HepG2 (cell line): ENCODE measurements around the gene MITF. TPM values are rescaled to one million over a fixed set of nuclear protein-coding genes. Genes with fewer than 3 reads are reported as not detected.

Experiments
- ATAC-seq: fragments of 200-7000 bp; cut with Tn5 transposase; 3 replicates; pipeline ENCODE4 v1.9.1; 2020; ENCODE audit warnings: mild to moderate bottlenecking, moderate library complexity
- BruUV-seq: library from RNA; stranded (reverse); fragments of 400-500 nt; replicated peaks from 2 replicates; lab custom pipeline; 2021; lab: Mats Ljungman, UMichigan
- CTCF ChIA-PET: fragments of 300-600 bp; formaldehyde crosslinking; extraction: SDS; loops from one replicate; lab custom pipeline; 2021; ENCODE audit warnings: low total read pairs, inconsistent platforms, low intra/inter-chr PET ratio; lab: Yijun Ruan, JAX
- POLR2A ChIA-PET: fragments of 350-600 bp; sonication (Branson Sonifier 250); formaldehyde crosslinking; loops from one replicate; lab custom pipeline; 2020; ENCODE audit warnings: antibody characterized with exemption, inconsistent platforms; lab: Yijun Ruan, JAX
- DNase-seq: peaks from one replicate; pipeline ENCODE4 v3.0.0-alpha.2; 2015; ENCODE audit warnings: low spot score
- FAIRE-seq: peaks from 3 replicates; lab custom pipeline; 2011; peaks lifted over from hg19 to GRCh38; lab: Jason Lieb, UNC
- H2AFZ ChIP-seq: one replicate; pipeline ENCODE4 v1.6.1; 2011; ENCODE audit warnings: low read length, inconsistent platforms
- H3K27ac ChIP-seq: fragments of 300-600 bp; 3 replicates; pipeline ENCODE4 v1.8.0; 2011; ENCODE audit warnings: mixed run types, mild to moderate bottlenecking, mixed read lengths, low read length, inconsistent platforms; ENCODE audit not compliant: insufficient read depth; ENCODE audit errors: extremely low read length
- H3K27me3 ChIP-seq, 2 experiments: fragments of 200-600 bp in 1 of 2; 2 replicates in 1 of 2; 3 replicates in 1 of 2; pipeline versions ENCODE4 v1.6.0 to v1.8.0; 2011; ENCODE audit warnings: low read length in 2 of 2, mild to moderate bottlenecking in 2 of 2, moderate library complexity in 2 of 2, inconsistent platforms in 1 of 2; ENCODE audit not compliant: insufficient read depth in 2 of 2, control insufficient read depth in 1 of 2
- H3K36me3 ChIP-seq, 2 experiments: fragments of 200-600 bp in 1 of 2; replicated peaks in 1 of 2; 2 replicates in 1 of 2; 3 replicates in 1 of 2; pipeline versions ENCODE4 v1.5.1 to v1.8.0; 2011; ENCODE audit warnings: low read length in 2 of 2, inconsistent platforms in 1 of 2; ENCODE audit not compliant: insufficient read depth in 2 of 2, control insufficient read depth in 1 of 2
- H3K4me1 ChIP-seq: 2 replicates; pipeline ENCODE4 v1.5.1; 2012; ENCODE audit warnings: low read length, inconsistent platforms; ENCODE audit not compliant: insufficient read depth
- H3K4me2 ChIP-seq: 2 replicates; pipeline ENCODE4 v1.6.0; 2011; ENCODE audit warnings: low read depth, low read length, inconsistent platforms
- H3K4me3 ChIP-seq, 3 experiments: fragments of 200-600 bp in 1 of 3; sonication (generic), shearing (Covaris generic) in 1 of 3; replicated peaks in 1 of 3; 2 replicates each; pipeline ENCODE4 v1.5.1; 2011 to 2016; ENCODE audit warnings: low read length in 3 of 3, inconsistent platforms in 2 of 3, low read depth in 2 of 3, mild to moderate bottlenecking in 2 of 3, control low read depth in 1 of 3, mixed read lengths in 1 of 3; ENCODE audit not compliant: insufficient read depth in 1 of 3
- H3K79me2 ChIP-seq: one replicate; pipeline ENCODE4 v1.6.1; 2011; ENCODE audit warnings: low read length, inconsistent platforms; ENCODE audit not compliant: insufficient read depth
- H3K9ac ChIP-seq: 2 replicates; pipeline ENCODE4 v1.6.0; 2011; ENCODE audit warnings: mild to moderate bottlenecking, low read depth, low read length, inconsistent platforms; ENCODE audit not compliant: insufficient read depth
- H3K9me3 ChIP-seq: 2 replicates; pipeline ENCODE4 v1.5.1; 2012; ENCODE audit warnings: mild to moderate bottlenecking, low read length
- H4K20me1 ChIP-seq: 2 replicates; pipeline ENCODE4 v1.6.0; 2011; ENCODE audit warnings: inconsistent platforms, mild to moderate bottlenecking, low read length, moderate library complexity; ENCODE audit not compliant: insufficient read depth
- IRF2 ChIP-seq: IDR thresholded peaks from 2 replicates; pipeline ENCODE4 v1.6.1; 2018; ENCODE audit warnings: missing genetic modification reagents, missing compliant biosample characterization
- JUN ChIP-seq: sonication (generic); formaldehyde crosslinking; IDR thresholded peaks from 2 replicates; pipeline ENCODE4 v1.4.0; 2020; ENCODE audit warnings: mild to moderate bottlenecking, missing genetic modification reagents
- JUNB ChIP-seq: sonication (generic); formaldehyde crosslinking; IDR thresholded peaks from 2 replicates; pipeline ENCODE4 v1.8.0; 2022; ENCODE audit warnings: missing genetic modification reagents, mild to moderate bottlenecking, borderline replicate concordance
- KLF9 ChIP-seq: IDR thresholded peaks from 2 replicates; pipeline ENCODE4 v1.6.1; 2016; ENCODE audit warnings: low read depth
- MBNL3 ChIP-seq: fragments of 250-450 bp; sonication (Bioruptor Pico); conservative IDR thresholded peaks from 2 replicates; pipeline ENCODE4 v1.8.0; 2022; ENCODE audit warnings: mild to moderate bottlenecking, inconsistent platforms
- SALL1 ChIP-seq: sonication (generic); formaldehyde crosslinking; IDR thresholded peaks from 2 replicates; pipeline ENCODE4 v1.8.0; 2022; ENCODE audit warnings: mild to moderate bottlenecking, missing genetic modification reagents
- ZBTB20 ChIP-seq: sonication (generic); formaldehyde crosslinking; IDR thresholded peaks from 2 replicates; pipeline ENCODE4 v1.8.1; 2023; ENCODE audit warnings: missing genetic modification reagents, low read depth, mild to moderate bottlenecking, borderline replicate concordance
- ZMYM3 ChIP-seq: sonication (generic); formaldehyde crosslinking; IDR thresholded peaks from 2 replicates; pipeline ENCODE4 v1.5.1; 2020; ENCODE audit warnings: mild to moderate bottlenecking, missing genetic modification reagents
- ZMYM4 ChIP-seq: sonication (generic); formaldehyde crosslinking; IDR thresholded peaks from 2 replicates; pipeline ENCODE4 v1.8.1; 2023; ENCODE audit warnings: mild to moderate bottlenecking, missing genetic modification reagents
- ZNF777 ChIP-seq: sonication (generic); formaldehyde crosslinking; IDR thresholded peaks from 2 replicates; pipeline ENCODE4 v1.4.0; 2020; ENCODE audit warnings: missing genetic modification reagents
- ZSCAN30 ChIP-seq: sonication (generic); formaldehyde crosslinking; IDR thresholded peaks from 2 replicates; pipeline ENCODE4 v1.5.0; 2020; ENCODE audit warnings: mild to moderate bottlenecking, missing genetic modification reagents
- WGBS: methylation state at CpG from one replicate; pipeline ENCODE4 v1.1.6; 2017; ENCODE audit warnings: low lambda C conversion rate; 5-methylcytosine and 5-hydroxymethylcytosine counted together
- in situ Hi-C: cut with HindIII; loops from 2 replicates; pipeline ENCODE4 v1.10.0; 2017; ENCODE audit warnings: low pct_unique_long_range_greater_than_20kb; ENCODE audit not compliant: extremely low pct_ligation_motif_present
- intact Hi-C: fragments of 100-400 bp; cut with micrococcal nuclease; formaldehyde crosslinking; loops from one replicate; pipeline ENCODE4 v1.10.0; 2022; ENCODE audit not compliant: unreplicated experiment
- polyA plus RNA-seq, 8 experiments: library from polyadenylated mRNA; depleted of rRNA in 3 of 8; stranded (reverse) in 7 of 8; unstranded in 1 of 8; fragments of >200 nt; fragmentation: Illumina TruSeq in 4 of 8; extraction: Trizol in 4 of 8; gene quantifications; 2 replicates each; pipeline versions ENCODE4 v1.2.1 to v1.2.3, GENCODE V29; 2011 to 2016; ENCODE audit warnings: low read depth in 4 of 8, missing spikeins in 1 of 8, mixed read lengths in 1 of 8; ENCODE audit not compliant: insufficient read depth in 1 of 8
- total RNA-seq, 5 experiments: library from RNA; depleted of rRNA; stranded (reverse); fragments of >200 nt; fragmentation: Illumina TruSeq; extraction: Trizol; gene quantifications; 2 replicates each; pipeline ENCODE4 v1.2.3, GENCODE V29; 2016; ENCODE audit warnings: low read depth in 1 of 5
- TF ChIP-seq, protein P1 (sequence below): sonication (generic); formaldehyde crosslinking; IDR thresholded peaks from 2 replicates; pipeline ENCODE4 v1.5.0; 2020; ENCODE audit warnings: mild to moderate bottlenecking, missing genetic modification reagents
- TF ChIP-seq, protein P2 (sequence below): sonication (generic); formaldehyde crosslinking; IDR thresholded peaks from 2 replicates; pipeline ENCODE4 v1.8.1; 2023; ENCODE audit warnings: mild to moderate bottlenecking, missing genetic modification reagents, borderline replicate concordance

MITF gene
- total and polyA plus RNA-seq, 2 of the 13 experiments (the other 11 are each of a cell fraction or from before 2014, with no cell fraction given) = 0.12 to 0.38 TPM

DNA sequence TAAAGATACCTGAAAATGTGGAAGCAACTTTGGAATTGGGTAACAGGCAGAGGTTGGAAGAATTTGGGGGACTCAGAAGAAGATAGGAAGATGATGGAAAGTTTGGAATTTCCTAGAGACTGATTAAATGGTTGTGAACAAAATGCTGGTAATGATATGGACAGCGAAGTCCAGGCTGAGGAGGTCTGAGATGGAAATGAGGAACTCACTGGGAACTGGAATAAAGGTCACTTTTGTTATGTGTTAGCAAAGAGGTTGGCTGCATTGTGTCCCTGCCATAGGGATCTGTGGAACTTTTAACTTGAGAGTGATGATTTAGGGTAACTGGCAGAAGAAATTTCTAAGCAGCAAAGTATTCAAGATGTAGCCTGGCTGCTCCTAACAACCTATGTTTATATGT is 13.0 kb downstream of the MITF start:
- FAIRE-seq (no peak), DNase-seq (no peak), ATAC-seq (no peak)
- in situ Hi-C loops = no loop called here
- H3K27ac ChIP-seq = no peak overlapping the region
- 0% methylated on average over 1 of the region's 1 CpG for WGBS
- no peaks in the 10 kb centered on the region for H3K36me3 ChIP-seq
- H4K20me1 ChIP-seq = no peaks in the 10 kb centered on the region
- H3K9ac ChIP-seq = no peak overlapping the region
- H3K79me2 ChIP-seq = no peaks in the 10 kb centered on the region
- H3K4me3 ChIP-seq = no peak overlapping the region
- H3K4me2 ChIP-seq = no peak overlapping the region
- H3K9me3 ChIP-seq = no peaks in the 10 kb centered on the region
- intact Hi-C loops = no loop called here
- POLR2A ChIA-PET = no interaction called here
- H3K27me3 ChIP-seq = no peaks in the 10 kb centered on the region
- no peaks in the 10 kb centered on the region for H3K4me1 ChIP-seq
- CTCF ChIA-PET = no interaction called here
- TF ChIP-seq, protein P1, sequence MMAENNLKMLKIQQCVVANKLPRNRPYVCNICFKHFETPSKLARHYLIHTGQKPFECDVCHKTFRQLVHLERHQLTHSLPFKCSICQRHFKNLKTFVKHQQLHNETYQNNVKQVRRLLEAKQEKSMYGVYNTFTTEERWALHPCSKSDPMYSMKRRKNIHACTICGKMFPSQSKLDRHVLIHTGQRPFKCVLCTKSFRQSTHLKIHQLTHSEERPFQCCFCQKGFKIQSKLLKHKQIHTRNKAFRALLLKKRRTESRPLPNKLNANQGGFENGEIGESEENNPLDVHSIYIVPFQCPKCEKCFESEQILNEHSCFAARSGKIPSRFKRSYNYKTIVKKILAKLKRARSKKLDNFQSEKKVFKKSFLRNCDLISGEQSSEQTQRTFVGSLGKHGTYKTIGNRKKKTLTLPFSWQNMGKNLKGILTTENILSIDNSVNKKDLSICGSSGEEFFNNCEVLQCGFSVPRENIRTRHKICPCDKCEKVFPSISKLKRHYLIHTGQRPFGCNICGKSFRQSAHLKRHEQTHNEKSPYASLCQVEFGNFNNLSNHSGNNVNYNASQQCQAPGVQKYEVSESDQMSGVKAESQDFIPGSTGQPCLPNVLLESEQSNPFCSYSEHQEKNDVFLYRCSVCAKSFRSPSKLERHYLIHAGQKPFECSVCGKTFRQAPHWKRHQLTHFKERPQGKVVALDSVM = no peak
- TF ChIP-seq, protein P2, sequence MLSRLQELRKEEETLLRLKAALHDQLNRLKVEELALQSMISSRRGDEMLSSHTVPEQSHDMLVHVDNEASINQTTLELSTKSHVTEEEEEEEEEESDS (CRISPR knock-in tag) = no peak
- TF ChIP-seq ZMYM4 (CRISPR knock-in tag) (no peak), SALL1 (CRISPR knock-in tag) (no peak), ZNF777 (no peak), ZBTB20 (no peak), JUNB (no peak), ZSCAN30 (CRISPR knock-in tag) (no peak), KLF9 (no peak), IRF2 (CRISPR knock-in tag) (no peak), MBNL3 (CRISPR knock-in tag) (no peak), ZMYM3 (no peak), JUN (no peak)
- TF ChIP-seq, all 625 proteins: peak for 0
- BruUV-seq = no TSS peak
- no peak overlapping the region for H2AFZ ChIP-seq
